K562 treated with DMSO at 1 percent for 48 hours (cell line): ENCODE data around the gene CCL15. TPM values are rescaled to one million over a fixed set of nuclear protein-coding genes. Genes with fewer than 3 reads are reported as not detected.

ENCODE experiments used
- total RNA-seq: library from RNA; unstranded; fragments of 300-600 nt; gene quantifications from 2 replicates; pipeline ENCODE4 v1.2.3, GENCODE V29; 2022; ENCODE audit warnings: low replicate concordance; ENCODE audit errors: extremely low read depth

Gene CCL15
- not detected in 2 replicates for total RNA-seq

GRCh38 chr17:36001110-36001771, at the start of gene CCL15:
Gene CCL15, minus strand, starts transcription at chr17:36001553. Its CDS starts 61 bp downstream, at chr17:36001492.

GRCh38 chr17:36017799-36018198, 16.4 kb upstream of the CCL15 start, which contains the start of gene CCL23:
Gene CCL23, minus strand, starts transcription at chr17:36017972. Its CDS starts 75 bp downstream, at chr17:36017897.

GRCh38 chr17:35986643-35987042, 14.7 kb downstream of the CCL15 start, which contains the start of gene CCL14:
Gene CCL14, minus strand, starts transcription at chr17:35986729. Its CDS starts 80 bp downstream, at chr17:35986649.

GRCh38 chr17:35981246-35981645, 20.1 kb downstream of the CCL15 start, which contains the start of gene CCL16:
Gene CCL16, minus strand, starts transcription at chr17:35981497. Its CDS starts 77 bp downstream, at chr17:35981420.

Other genes starting within 250 kb of the CCL15 start
- not detected in 2 replicates for gene GAS2L2, start 248.3 kb downstream of the CCL15 start, total RNA-seq
- gene C17orf50, start 240.7 kb downstream of the CCL15 start, total RNA-seq: not detected in 2 replicates
- gene MMP28, start 205.9 kb downstream of the CCL15 start, total RNA-seq: not detected in 2 replicates
- gene TAF15, start 192.1 kb downstream of the CCL15 start, total RNA-seq: not detected in 2 replicates
- gene HEATR9, start 132.7 kb downstream of the CCL15 start, total RNA-seq: not detected in 2 replicates
- not detected in 2 replicates for gene CCL5, start 121.2 kb downstream of the CCL15 start, total RNA-seq
- not detected in 2 replicates for gene RDM1, start 70.8 kb downstream of the CCL15 start, total RNA-seq
- not detected in 2 replicates for gene LYZL6, start 57.8 kb downstream of the CCL15 start, total RNA-seq
- not detected in 2 replicates for gene CCL16, start 20.1 kb downstream of the CCL15 start, total RNA-seq
- not detected in 2 replicates for gene CCL14, start 14.8 kb downstream of the CCL15 start, total RNA-seq
- not detected in 2 replicates for gene CCL23, start 16.4 kb upstream of the CCL15 start, total RNA-seq
- not detected in 2 replicates for gene CCL18, start 62.7 kb upstream of the CCL15 start, total RNA-seq
- gene CCL3, start 88.6 kb upstream of the CCL15 start, total RNA-seq: not detected in 2 replicates
- not detected in 2 replicates for gene CCL4, start 102.3 kb upstream of the CCL15 start, total RNA-seq
- gene TBC1D3B, start 175.1 kb upstream of the CCL15 start, total RNA-seq: not detected in 2 replicates
- gene CCL3L1, start 195.2 kb upstream of the CCL15 start, total RNA-seq: not detected in 2 replicates
- not detected in 2 replicates for gene CCL4L2, start 209.5 kb upstream of the CCL15 start, total RNA-seq